Neuronal stem cell (in vitro differentiated cells): ENCODE data around the gene CCDC85C.

Experiments
- DNase-seq: peaks from one replicate; pipeline ENCODE4 v3.0.0-alpha.2; 2013; ENCODE audit warnings: low spot score
- H2AFZ ChIP-seq: one replicate; pipeline ENCODE4 v1.6.1; 2013; ENCODE audit warnings: mild to moderate bottlenecking, low read length, inconsistent platforms
- H2AK5ac ChIP-seq: 2 replicates; pipeline ENCODE4 v1.6.1; 2013; ENCODE audit warnings: low read depth, mild to moderate bottlenecking, inconsistent platforms, low read length, moderate library complexity, mixed read lengths
- H2BK120ac ChIP-seq: 2 replicates; pipeline ENCODE4 v1.6.1; 2013; ENCODE audit warnings: low read depth, mild to moderate bottlenecking, inconsistent platforms, low read length, moderate library complexity, mixed read lengths
- H2BK12ac ChIP-seq: one replicate; pipeline ENCODE4 v1.6.1; 2013; ENCODE audit warnings: low read length, inconsistent platforms
- H2BK15ac ChIP-seq: 2 replicates; pipeline ENCODE4 v1.6.1; 2013; ENCODE audit warnings: mild to moderate bottlenecking, low read length, inconsistent platforms, mixed read lengths
- H2BK5ac ChIP-seq: one replicate; pipeline ENCODE4 v1.6.1; 2013; ENCODE audit warnings: inconsistent platforms, mild to moderate bottlenecking, low read length, moderate library complexity
- H3K14ac ChIP-seq: one replicate; pipeline ENCODE4 v1.6.1; 2013; ENCODE audit warnings: low read length, inconsistent platforms
- H3K18ac ChIP-seq: 2 replicates; pipeline ENCODE4 v1.6.1; 2013; ENCODE audit warnings: low read length, inconsistent platforms
- H3K23ac ChIP-seq: 2 replicates; pipeline ENCODE4 v1.6.1; 2013; ENCODE audit warnings: low read depth, mild to moderate bottlenecking, mixed read lengths, low read length, inconsistent platforms; ENCODE audit not compliant: poor library complexity
- H3K27ac ChIP-seq: replicated peaks from 3 replicates; pipeline ENCODE4 v1.5.1; 2013; ENCODE audit warnings: low read length, inconsistent platforms
- H3K27me3 ChIP-seq, 3 experiments: 2 replicates each; pipeline ENCODE4 v1.6.1; 2013; ENCODE audit warnings: low read length in 3 of 3, mild to moderate bottlenecking in 2 of 3, inconsistent platforms in 1 of 3, low read depth in 1 of 3, mixed read lengths in 1 of 3, moderate library complexity in 1 of 3; ENCODE audit not compliant: control insufficient read depth in 3 of 3, insufficient read depth in 3 of 3
- H3K36me3 ChIP-seq, 2 donors: replicated peaks in 1 of 2; 2 replicates each; pipeline ENCODE4 v1.6.1; 2013; ENCODE audit warnings: low read length in 2 of 2; ENCODE audit not compliant: control insufficient read depth in 2 of 2, insufficient read depth in 2 of 2
- H3K4ac ChIP-seq: 2 replicates; pipeline ENCODE4 v1.6.1; 2013; ENCODE audit warnings: inconsistent platforms, mild to moderate bottlenecking, low read length, moderate library complexity
- H3K4me1 ChIP-seq, 2 donors: 1 replicate in 1 of 2; 2 replicates in 1 of 2; pipeline ENCODE4 v1.6.1; 2013; ENCODE audit warnings: low read length in 2 of 2, low read depth in 1 of 2; ENCODE audit not compliant: control insufficient read depth in 2 of 2, insufficient read depth in 1 of 2
- H3K4me2 ChIP-seq: one replicate; pipeline ENCODE4 v1.6.1; 2013; ENCODE audit warnings: mild to moderate bottlenecking, low read length, inconsistent platforms; ENCODE audit not compliant: insufficient read depth, poor library complexity, severe bottlenecking
- H3K4me3 ChIP-seq, 2 donors: 2 replicates each; pipeline ENCODE4 v1.5.1; 2013; ENCODE audit warnings: low read length in 2 of 2, mild to moderate bottlenecking in 2 of 2, inconsistent platforms in 1 of 2, moderate library complexity in 1 of 2
- H3K79me1 ChIP-seq: one replicate; pipeline ENCODE4 v1.6.1; 2013; ENCODE audit warnings: low read depth, mild to moderate bottlenecking, inconsistent platforms, low read length, moderate library complexity
- H3K9ac ChIP-seq: one replicate; pipeline ENCODE4 v1.6.1; 2013; ENCODE audit warnings: mild to moderate bottlenecking, low read depth, low read length, inconsistent platforms; ENCODE audit not compliant: poor library complexity
- H3K9me3 ChIP-seq, 2 donors: replicated peaks in 1 of 2; 2 replicates each; pipeline versions ENCODE3 to v1.6.1; 2013; ENCODE audit warnings: low read length in 2 of 2, mild to moderate bottlenecking in 2 of 2, inconsistent platforms in 1 of 2, low read depth in 1 of 2, mixed read lengths in 1 of 2, moderate library complexity in 1 of 2; ENCODE audit not compliant: control insufficient read depth in 2 of 2, insufficient read depth in 1 of 2
- H4K8ac ChIP-seq: one replicate; pipeline ENCODE4 v1.6.1; 2013; ENCODE audit warnings: low read depth, mild to moderate bottlenecking, inconsistent platforms, low read length, moderate library complexity
- H4K91ac ChIP-seq: one replicate; pipeline ENCODE4 v1.6.1; 2013; ENCODE audit warnings: low read length, low read depth, mild to moderate bottlenecking, inconsistent platforms; ENCODE audit not compliant: poor library complexity
- WGBS, 2 donors: extraction: QIAGEN DNeasy Blood & Tissue Kit; methylation state at CpG; one replicate each; pipeline ENCODE4 v1.1.7; 2013; ENCODE audit warnings: missing lambda C conversion rate in 2 of 2, mixed read lengths in 1 of 2; ENCODE audit not compliant: insufficient read length in 2 of 2, insufficient replicate concordance in 1 of 2; ENCODE audit errors: extremely low coverage in 2 of 2; 5-methylcytosine and 5-hydroxymethylcytosine counted together

The CCDC85C gene

DNA sequence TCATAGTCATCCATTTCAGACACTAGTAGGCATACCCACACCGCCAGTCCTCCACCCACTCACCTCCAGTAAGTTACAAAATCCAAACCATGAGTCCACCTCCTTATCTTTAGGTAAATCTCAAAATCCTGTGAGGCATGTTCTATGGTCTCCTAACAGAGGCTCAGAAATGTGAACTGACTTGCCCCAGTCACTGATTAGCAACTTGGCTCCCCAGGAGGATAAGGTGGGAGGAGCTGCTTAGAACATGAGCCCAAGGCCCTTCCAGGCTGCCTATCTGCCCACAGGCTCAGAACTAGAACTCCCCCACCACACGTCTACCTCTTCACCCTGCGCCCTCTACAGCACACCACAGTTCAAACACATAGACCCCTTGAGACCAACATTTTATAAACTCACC lies 143.2 kb downstream of the CCDC85C start:
- peaks cover 15 to 100% of the 10 kb centered on the region in 2 donors for H3K36me3 ChIP-seq
- H3K4me3 ChIP-seq = no peak overlapping the region
- no peaks in the 10 kb centered on the region for H3K9me3 ChIP-seq
- no peak overlapping the region for H2BK5ac ChIP-seq
- H3K27me3 ChIP-seq = no peaks in the 10 kb centered on the region
- no peak overlapping the region for H3K18ac ChIP-seq
- H3K4ac ChIP-seq = no peak overlapping the region
- no CpG with 5 or more reads among the region's 3 CpGs for WGBS, 2 donors
- no peak overlapping the region for H2AFZ ChIP-seq
- no peak overlapping the region for H4K8ac ChIP-seq
- peaks cover 4% of the 10 kb centered on the region for H3K79me1 ChIP-seq
- H3K4me1 ChIP-seq = peaks cover 0 to 2% of the 10 kb centered on the region in 2 donors
- H3K9ac ChIP-seq = no peak overlapping the region
- H2BK15ac ChIP-seq = no peak overlapping the region
- no peak overlapping the region for H3K23ac ChIP-seq
- H3K4me2 ChIP-seq = no peak overlapping the region
- H3K27ac ChIP-seq = no peak overlapping the region
- H2BK120ac ChIP-seq = no peak overlapping the region
- no peak for DNase-seq
- H2BK12ac ChIP-seq = no peak overlapping the region
- no peak overlapping the region for H2AK5ac ChIP-seq
- H3K14ac ChIP-seq = no peak overlapping the region
- no peak overlapping the region for H4K91ac ChIP-seq

DNA sequence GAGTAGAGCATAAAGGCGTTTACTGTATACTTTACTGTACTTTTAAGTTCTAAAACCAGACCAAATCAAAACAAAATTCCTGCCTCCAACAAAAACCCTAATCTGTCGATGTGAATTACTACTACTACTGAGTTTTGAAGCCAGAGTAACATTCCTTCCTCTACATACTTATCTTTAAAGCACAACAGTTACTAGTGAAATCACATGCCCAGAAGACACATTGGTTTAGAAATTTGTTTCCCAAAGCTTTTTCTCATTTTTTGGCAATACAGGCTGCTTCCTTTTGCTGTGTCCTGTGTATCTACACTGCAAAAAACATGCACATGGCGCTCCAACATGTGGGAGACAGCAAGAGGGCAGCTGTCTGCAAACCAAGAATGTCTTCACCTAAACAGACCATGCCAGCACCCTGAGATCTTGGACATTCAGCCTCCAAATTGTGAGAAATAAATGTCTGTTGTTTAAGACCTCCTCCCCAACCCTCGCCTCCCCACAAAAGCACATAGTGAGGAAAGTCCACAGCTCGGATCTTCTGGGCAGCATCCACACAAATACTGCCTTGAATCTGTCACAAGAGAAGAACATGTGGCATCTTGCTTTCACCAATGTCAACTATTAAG lies 144.4 kb downstream of the CCDC85C start:
- no peaks in the 10 kb centered on the region for H3K9me3 ChIP-seq
- no peak overlapping the region for H3K9ac ChIP-seq
- no peak overlapping the region for H3K14ac ChIP-seq
- no peak overlapping the region for H3K4ac ChIP-seq
- no peak for DNase-seq
- no peak overlapping the region for H4K91ac ChIP-seq
- no peak overlapping the region for H2BK12ac ChIP-seq
- no peak overlapping the region for H3K4me3 ChIP-seq
- H3K4me1 ChIP-seq = peaks cover 0 to 2% of the 10 kb centered on the region in 2 donors
- no peak overlapping the region for H2AK5ac ChIP-seq
- H4K8ac ChIP-seq = no peak overlapping the region
- no CpG with 5 or more reads among the region's 5 CpGs for WGBS, 2 donors
- H2BK15ac ChIP-seq = no peak overlapping the region
- no peak overlapping the region for H2BK5ac ChIP-seq
- H3K18ac ChIP-seq = no peak overlapping the region
- H2AFZ ChIP-seq = no peak overlapping the region
- no peak overlapping the region for H3K4me2 ChIP-seq
- no peaks in the 10 kb centered on the region for H3K27me3 ChIP-seq
- H3K23ac ChIP-seq = no peak overlapping the region
- H3K27ac ChIP-seq = no peak overlapping the region
- H3K79me1 ChIP-seq = no peaks in the 10 kb centered on the region
- H2BK120ac ChIP-seq = no peak overlapping the region
- H3K36me3 ChIP-seq = peaks cover 15 to 100% of the 10 kb centered on the region in 2 donors

DNA sequence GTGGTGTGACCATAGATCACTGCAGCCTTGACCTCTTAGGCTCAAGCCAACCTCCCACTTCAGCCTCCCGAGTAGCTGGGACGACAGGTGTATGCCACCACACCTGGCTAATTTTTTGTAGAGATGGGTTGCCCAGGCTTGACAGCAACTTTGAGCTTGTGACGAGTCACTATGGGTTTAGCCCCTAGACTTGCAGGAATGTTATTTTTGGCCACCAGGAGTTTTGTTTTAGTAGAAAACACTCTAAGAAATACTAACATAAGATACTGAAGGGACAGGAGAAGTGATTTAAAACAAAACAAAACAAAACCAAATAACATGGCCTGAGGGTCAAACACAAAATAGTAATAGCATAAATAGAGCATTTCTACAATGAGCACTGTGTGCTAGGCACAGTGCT lies 149.8 kb downstream of the CCDC85C start:
- H2BK120ac ChIP-seq = no peak overlapping the region
- no peak overlapping the region for H3K9ac ChIP-seq
- H3K79me1 ChIP-seq = no peaks in the 10 kb centered on the region
- no peak overlapping the region for H3K4me3 ChIP-seq
- no peak overlapping the region for H3K4me2 ChIP-seq
- no CpG with 5 or more reads among the region's 3 CpGs for WGBS, 2 donors
- H3K18ac ChIP-seq = no peak overlapping the region
- H2AK5ac ChIP-seq = no peak overlapping the region
- H3K9me3 ChIP-seq = no peaks in the 10 kb centered on the region
- no peak overlapping the region for H4K91ac ChIP-seq
- no peak overlapping the region for H3K27ac ChIP-seq
- no peak overlapping the region for H3K14ac ChIP-seq
- no peak overlapping the region for H2AFZ ChIP-seq
- H3K27me3 ChIP-seq = no peaks in the 10 kb centered on the region
- H3K36me3 ChIP-seq = peaks cover 17 to 92% of the 10 kb centered on the region in 2 donors
- H2BK15ac ChIP-seq = no peak overlapping the region
- H2BK5ac ChIP-seq = no peak overlapping the region
- H2BK12ac ChIP-seq = no peak overlapping the region
- H3K23ac ChIP-seq = no peak overlapping the region
- no peak overlapping the region for H3K4ac ChIP-seq
- no peaks in the 10 kb centered on the region for H3K4me1 ChIP-seq
- DNase-seq = no peak
- H4K8ac ChIP-seq = no peak overlapping the region

DNA sequence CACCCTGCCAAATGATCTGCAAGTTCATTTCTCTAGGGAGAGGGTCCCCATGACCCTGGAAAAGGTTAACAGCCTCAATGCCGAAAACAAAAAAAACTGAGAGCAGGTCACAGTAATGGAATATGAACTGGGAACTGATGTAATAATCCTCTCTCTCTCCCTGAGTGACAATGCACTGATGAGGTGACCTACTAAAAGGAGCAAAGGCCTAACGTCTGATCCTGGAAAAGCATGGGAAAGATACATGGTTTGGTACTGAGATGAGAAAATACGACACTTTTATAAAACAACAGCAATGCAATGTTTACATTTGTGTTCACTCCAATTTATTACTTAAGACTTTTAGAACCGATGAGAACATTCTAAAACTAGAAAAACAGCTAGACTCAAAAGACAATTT lies 151.0 kb downstream of the CCDC85C start:
- Histone ChIP-seq H3K23ac (no peak overlapping the region), H3K4me3 (no peak overlapping the region), H2AK5ac (no peak overlapping the region), H3K27ac (no peak overlapping the region), H3K4me2 (no peak overlapping the region), H3K27me3 (no peaks in the 10 kb centered on the region), H3K4ac (no peak overlapping the region), H2BK120ac (no peak overlapping the region), H3K9ac (no peak overlapping the region), H2AFZ (no peak overlapping the region), H3K79me1 (no peaks in the 10 kb centered on the region), H2BK12ac (no peak overlapping the region), H2BK5ac (no peak overlapping the region), H3K36me3 (peaks cover 22 to 92% of the 10 kb centered on the region in 2 donors), H3K18ac (no peak overlapping the region), H4K91ac (no peak overlapping the region), H3K14ac (no peak overlapping the region), H3K9me3 (no peaks in the 10 kb centered on the region), H4K8ac (no peak overlapping the region), H3K4me1 (no peaks in the 10 kb centered on the region), H2BK15ac (no peak overlapping the region)
- DNase-seq = no peak
- WGBS, 2 donors = no CpG with 5 or more reads among the region's 4 CpGs
